GM18858 (cell line): Measurements from ENCODE around the gene CACNA1B.
"Not testable (repeated sequence)": the region's sequence is repeated elsewhere in the genome, so short reads cannot be mapped to it uniquely, and the experiment has no call there.

Source experiments
- ATAC-seq: cut with Tn5 transposase; IDR thresholded peaks from one replicate; pipeline ENCODE4 v1.9.1; 2021; ENCODE audit not compliant: unreplicated experiment

Gene CACNA1B

GRCh38 chr9:137877506-137878122, at the start of gene CACNA1B:
TSS of gene CACNA1B (plus strand) at chr9:137877782. CDS start at chr9:137877934, 152 bp downstream.
- not testable (repeated sequence) for ATAC-seq

DNA sequence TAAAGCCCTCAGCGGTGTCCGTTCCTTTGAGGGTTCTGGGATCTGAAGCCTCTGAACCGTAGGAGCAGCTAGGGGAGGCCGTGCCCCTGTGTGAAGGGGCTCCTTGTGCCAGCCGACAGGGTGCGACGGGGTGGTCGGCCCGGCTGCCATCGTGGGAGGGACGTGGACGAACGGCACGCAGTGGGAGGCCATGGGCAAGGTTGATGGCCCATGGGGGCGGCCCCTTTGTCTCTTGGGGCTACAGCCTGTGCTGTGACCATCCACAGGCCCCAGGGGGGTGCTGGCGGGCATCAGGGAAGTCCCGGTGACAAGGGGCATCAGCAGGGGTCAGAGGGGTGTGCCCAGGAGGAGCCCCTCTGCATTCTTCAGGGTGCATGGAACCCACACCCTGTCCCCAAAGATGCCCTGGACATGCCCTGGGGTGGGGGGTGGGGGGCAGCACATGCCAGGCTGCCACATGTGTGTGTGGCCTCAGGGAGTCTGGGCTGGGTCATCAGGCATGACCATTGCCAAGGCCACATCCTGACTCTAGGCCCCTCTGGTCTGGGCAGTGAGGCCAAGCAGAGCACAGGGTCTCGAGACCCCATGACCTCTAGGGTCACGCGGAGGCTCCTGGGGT, 49.6 kb upstream of the CACNA1B start:
- no peak for ATAC-seq

GRCh38 chr9:137828527-137829259, 48.9 kb upstream of the CACNA1B start:
- no peak for ATAC-seq

DNA sequence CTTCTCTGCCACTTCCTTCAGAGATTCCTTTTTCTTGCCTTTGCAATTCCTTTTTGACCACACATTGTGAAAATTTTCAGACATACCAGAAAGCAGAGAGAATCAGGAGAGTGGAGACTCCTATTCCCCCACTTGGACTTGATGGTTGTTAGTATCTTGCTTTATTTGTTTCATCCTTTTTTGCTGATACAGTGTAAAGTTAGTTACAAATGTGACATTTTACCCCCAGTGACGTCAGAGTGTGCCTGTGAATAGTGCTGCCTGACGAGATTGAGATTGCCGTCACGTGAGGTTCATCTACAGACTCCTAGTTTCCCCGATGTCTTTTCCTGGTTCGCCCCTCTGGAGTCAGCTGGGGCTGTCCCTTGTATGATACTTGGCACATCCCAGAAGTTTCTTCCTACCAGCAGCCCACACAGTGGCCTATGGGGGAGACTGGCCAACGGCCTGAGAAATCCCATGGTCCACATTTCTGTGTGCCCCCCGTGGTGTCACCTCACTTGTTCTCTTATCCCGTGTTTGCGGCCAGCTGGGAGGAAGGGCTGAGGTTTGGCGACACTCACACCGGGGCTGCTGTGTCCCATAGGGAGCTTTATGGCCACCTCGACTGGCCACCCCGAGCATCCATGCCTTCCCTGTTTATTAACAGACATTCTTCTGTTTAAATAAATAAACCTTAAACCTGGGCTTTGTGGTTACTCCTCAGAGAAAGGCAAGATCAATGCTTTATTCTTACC, 48.2 kb upstream of the CACNA1B start:
- ATAC-seq, result no peak

- ATAC-seq, result no peak
Measured at GRCh38 chr9:137832191-137832700, 45.3 kb upstream of the CACNA1B start.

DNA sequence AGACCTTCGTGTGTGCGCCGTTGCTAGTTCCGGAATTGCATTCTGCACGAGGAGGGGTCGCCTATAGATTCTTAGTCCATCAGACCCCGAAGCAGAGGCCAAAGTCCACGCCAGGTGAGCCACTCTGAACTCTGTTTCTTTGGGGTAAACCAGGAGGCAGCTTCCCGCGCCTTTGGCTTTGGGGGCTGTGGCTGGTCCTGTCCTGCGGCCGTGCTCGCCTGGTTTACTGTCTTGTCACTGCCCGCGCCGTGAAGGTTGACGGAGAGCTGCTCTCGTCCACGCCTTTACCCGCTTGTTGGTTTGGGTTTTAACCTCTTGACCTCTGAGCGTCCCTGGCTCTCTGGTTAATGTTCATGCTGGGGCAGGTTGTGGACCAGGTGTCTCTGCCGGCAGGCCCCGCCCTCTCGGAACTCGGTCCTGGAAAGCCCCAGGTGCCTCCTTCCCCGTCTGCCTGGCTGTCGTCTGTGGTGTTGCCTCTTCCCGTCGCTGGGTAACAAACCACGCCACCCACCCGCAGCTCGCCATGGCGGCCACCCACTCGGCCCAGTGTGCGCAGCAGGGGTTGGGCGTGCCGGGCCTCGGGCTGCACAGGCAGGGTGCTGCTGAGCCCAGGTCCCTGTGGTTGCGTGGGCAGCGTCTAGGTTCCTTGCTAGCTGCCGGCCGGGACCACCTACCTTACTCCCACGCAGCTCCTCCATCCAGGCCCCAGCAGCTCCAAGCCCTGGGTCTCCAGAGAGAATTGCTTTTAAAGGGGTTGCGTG, 44.6 kb upstream of the CACNA1B start:
- no peak for ATAC-seq

- ATAC-seq, result no peak
Measured at GRCh38 chr9:137833721-137834613, 43.6 kb upstream of the CACNA1B start.

DNA sequence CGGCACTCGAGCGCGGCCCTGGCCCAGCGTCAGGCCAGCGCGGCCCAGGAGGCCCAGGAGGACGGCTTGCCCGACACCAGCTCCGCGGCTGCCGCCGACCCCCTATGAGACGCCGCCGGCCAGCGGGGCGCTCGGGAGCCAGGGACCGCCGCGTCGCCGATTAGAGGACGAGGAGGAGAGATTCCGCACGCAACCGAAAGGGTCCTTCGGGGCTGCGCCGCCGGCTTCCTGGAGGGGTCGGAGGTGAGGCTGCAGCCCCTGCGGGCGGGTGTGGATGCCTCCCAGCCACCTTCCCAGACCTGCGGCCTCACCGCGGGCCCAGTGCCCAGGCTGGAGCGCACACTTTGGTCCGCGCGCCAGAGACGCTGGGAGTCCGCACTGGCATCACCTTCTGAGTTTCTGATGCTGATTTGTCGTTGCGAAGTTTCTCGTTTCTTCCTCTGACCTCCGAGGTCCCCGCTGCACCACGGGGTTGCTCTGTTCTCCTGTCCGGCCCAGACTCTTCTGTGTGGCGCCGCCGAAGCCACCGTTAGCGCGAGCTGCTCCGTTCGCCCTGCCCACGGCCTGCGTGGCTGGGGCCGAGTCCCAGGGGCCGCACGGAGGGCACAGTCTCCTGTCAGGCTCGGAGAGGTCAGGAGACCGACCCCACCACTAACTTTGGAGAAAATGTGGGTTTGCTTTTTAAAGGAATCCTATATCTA, 42.6 kb upstream of the CACNA1B start:
- no peak for ATAC-seq

DNA sequence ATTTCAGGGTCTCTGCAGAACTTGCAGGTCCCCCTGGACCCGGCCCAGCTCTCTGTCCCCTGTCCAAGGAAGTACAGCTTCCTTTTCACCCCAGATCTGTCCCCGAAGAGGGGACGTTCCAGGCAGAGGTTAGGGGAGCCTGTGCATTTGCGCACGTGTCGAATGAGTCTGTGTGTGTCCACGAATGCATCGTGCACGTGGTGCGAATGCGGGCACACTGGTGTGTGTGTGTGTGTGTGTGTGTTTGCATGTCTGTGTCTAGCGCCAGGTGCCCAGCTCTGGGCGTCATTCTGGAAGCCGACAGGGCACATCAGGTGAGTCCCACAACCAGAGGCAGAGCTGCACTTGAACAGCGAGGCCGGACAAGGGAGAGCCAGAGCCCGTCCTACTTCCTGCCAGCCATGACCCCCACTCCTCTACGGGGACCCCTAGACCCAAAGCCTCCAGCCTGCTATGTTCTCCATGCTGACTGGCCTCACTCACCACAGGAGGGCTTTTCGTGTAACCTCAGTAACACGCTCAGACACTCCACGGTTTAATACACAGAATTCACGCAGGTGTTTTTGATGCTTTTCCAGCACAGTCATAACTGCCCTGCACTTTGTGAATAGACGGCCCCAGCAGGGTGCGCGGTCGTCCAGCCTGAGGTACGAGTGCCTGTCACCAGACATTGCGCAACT, 41.3 kb upstream of the CACNA1B start:
- ATAC-seq, result no peak

- no peak for ATAC-seq
Measured at GRCh38 chr9:137836831-137837241, 40.7 kb upstream of the CACNA1B start.

- no peak for ATAC-seq
Measured at GRCh38 chr9:137837345-137838278, 40.0 kb upstream of the CACNA1B start.

GRCh38 chr9:137838576-137838975, 39.0 kb upstream of the CACNA1B start:
- ATAC-seq, result no peak

GRCh38 chr9:137843355-137843754, 34.2 kb upstream of the CACNA1B start:
- ATAC-seq, result no peak

DNA sequence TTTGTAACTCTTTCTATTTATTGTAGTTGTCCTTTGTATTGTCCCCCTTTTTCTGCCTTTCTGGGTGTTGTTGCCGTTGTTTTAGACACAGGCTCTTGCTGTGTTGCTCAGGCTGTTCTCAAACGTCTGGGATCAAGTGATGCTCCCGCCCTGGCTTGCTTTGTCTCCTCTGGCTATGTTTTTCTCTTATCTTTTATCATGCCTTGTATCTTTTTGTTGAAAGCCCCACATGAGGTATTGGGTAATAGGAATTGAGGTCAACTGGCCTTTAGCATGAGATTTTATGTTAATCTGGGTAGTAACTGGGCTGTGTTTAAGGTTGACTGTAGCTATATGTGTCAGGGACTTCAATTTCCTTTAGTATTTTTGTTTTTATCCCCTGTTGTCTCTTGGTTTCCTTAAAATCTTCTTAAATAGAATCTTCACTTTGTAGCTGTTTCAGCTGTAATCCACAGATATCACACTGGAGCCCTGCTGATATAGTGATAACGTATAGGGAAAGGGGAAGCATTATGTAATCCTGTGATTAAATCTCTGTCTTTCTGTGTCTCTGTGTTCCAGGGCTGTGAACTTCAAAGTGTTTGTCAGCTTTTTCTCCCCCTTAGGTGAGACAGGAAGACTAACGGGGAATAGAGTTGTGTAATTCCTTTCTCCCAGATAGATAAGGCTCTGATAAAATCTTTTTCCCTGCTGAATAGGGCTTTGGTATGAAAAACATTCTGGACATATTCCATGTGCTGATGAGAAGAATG, 25.9 kb upstream of the CACNA1B start:
- ATAC-seq, result no peak

- no peak for ATAC-seq
Measured at GRCh38 chr9:137853392-137853995, 24.1 kb upstream of the CACNA1B start.

GRCh38 chr9:137860361-137860760, 17.2 kb upstream of the CACNA1B start:
- ATAC-seq, result no peak
